ENCODE measurements around the gene TRAF2. TPM values are rescaled to one million over a fixed set of nuclear protein-coding genes. Genes with fewer than 3 reads are reported as not detected.

TRAF2 gene
- polyA plus RNA-seq, 2 of the 4 experiments (the other 2 are of a cell fraction) = 23.8 to 39.5 TPM

DNA sequence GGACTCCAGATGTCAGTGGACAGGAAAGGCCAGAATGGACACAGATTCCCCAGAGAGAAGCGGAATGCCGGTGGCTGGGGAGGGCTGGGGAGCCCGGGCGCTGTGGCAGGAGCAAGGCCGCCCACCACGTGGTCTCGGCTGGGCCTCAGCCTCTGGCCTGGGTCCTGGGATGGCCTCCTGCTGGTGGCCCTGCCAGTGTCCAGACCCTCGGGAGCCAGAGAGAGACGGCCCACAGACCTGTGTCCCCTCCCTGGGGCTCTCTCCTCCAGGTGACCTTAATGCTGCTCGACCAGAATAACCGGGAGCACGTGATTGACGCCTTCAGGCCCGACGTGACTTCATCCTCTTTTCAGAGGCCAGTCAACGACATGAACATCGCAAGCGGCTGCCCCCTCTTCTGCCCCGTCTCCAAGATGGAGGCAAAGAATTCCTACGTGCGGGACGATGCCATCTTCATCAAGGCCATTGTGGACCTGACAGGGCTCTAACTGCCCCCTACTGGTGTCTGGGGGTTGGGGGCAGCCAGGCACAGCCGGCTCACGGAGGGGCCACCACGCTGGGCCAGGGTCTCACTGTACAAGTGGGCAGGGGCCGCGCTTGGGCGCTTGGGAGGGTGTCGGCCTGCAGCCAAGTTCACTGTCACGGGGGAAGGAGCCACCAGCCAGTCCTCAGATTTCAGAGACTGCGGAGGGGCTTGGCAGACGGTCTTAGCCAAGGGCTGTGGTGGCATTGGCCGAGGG lies 39.3 kb downstream of the TRAF2 start:
- Histone ChIP-seq H3K4me3 (no peak overlapping the region), H3K4me2 (no peak overlapping the region), H3K9me3 (no peaks in the 10 kb centered on the region), H3K4me1 (peaks cover 10% of the 10 kb centered on the region; the same call in 1 of the 3 replicates), H3K27ac (peak overlapping the region in 1 of 2 experiments; percentile 54; a peak in 2 of 6 replicates)
- WGBS (ENCODE audit: missing lambda C conversion rate) = 92% methylated on average over 30 of the region's 33 CpGs
- 0 out of 5 replicates have a peak, but pooled peaks of 1 of the 2 experiments have one; percentile 8 for TF ChIP-seq JUN (IDR thresholded peaks at IDR 0.05)
- TF ChIP-seq JUNB (IDR thresholded peaks at IDR 0.05) = no peak
- no peak for TF ChIP-seq ZNF302 (CRISPR knock-in tag; IDR thresholded peaks at IDR 0.05)
- TF ChIP-seq RAD21 (conservative IDR thresholded peaks at IDR 0.05 in 1 of 2, IDR thresholded peaks at IDR 0.05 in 1 of 2) = 0 out of 5 replicates have a peak, but pooled peaks of 1 of the 2 experiments have one; percentile 17
- TF ChIP-seq, protein P1, sequence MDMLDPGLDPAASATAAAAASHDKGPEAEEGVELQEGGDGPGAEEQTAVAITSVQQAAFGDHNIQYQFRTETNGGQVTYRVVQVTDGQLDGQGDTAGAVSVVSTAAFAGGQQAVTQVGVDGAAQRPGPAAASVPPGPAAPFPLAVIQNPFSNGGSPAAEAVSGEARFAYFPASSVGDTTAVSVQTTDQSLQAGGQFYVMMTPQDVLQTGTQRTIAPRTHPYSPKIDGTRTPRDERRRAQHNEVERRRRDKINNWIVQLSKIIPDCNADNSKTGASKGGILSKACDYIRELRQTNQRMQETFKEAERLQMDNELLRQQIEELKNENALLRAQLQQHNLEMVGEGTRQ (IDR thresholded peaks at IDR 0.05) = no peak
- no peak for TF ChIP-seq CEBPB (IDR thresholded peaks at IDR 0.05)
- no peak for TF ChIP-seq TP53 (CRISPR knock-in tag; IDR thresholded peaks at IDR 0.05)
- no peak for TF ChIP-seq CBX2 (IDR thresholded peaks at IDR 0.05; ENCODE audit: borderline replicate concordance, low read depth)
- FAIRE-seq = no peak
- ATAC-seq = peak in 1 of 2 experiments; percentile 41; a peak in 3 of 6 replicates
- POLR2A ChIA-PET = no interaction called here
- CTCF ChIA-PET = interaction anchor here (0.6 to 2.4 kb wide), 15 partner anchors 9 to 110 kb away, joined by 3 to 10 read pairs (median 4); no protein-coding TSS in a partner anchor
- DNase-seq (ENCODE audit: low read depth in 1 of 2, low spot score in 1 of 2) = no peak

DNA sequence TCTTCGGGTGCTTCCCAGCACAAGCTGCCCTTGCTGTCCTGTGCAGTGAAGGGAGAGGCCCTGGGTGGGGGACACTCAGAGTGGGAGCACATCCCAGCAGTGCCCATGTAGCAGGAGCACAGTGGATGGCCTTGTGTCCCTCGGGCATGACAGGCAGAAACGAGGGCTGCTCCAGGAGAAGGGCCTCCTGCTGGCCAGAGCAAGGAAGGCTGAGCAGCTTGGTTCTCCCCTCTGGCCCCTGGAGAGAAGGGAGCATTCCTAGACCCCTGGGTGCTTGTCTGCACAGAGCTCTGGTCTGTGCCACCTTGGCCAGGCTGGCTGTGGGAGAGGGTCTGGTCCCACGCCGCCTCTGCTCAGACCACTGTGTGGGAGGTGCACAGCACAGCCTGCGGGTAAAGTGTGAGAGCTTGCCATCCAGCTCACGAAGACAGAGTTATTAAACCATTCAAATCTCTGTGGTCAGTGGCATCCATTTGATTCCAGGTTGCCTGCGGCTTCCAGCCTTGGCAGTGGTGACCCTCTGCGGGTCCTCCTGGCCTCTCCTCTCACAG lies 39.9 kb downstream of the TRAF2 start:
- ATAC-seq (peak; percentile 66 to 83), DNase-seq (ENCODE audit: low read depth in 1 of 2, low spot score in 1 of 2) (no peak), FAIRE-seq (no peak)
- Histone ChIP-seq H3K4me3 (no peak overlapping the region), H3K4me2 (no peak overlapping the region), H3K4me1 (peaks cover 6% of the 10 kb centered on the region; the same call in 1 of the 3 replicates), H3K9me3 (peaks cover 4% of the 10 kb centered on the region; the same call in 2 of the 3 replicates), H3K27ac (peak overlapping the region in 1 of 2 experiments; percentile 54; a peak in 2 of 6 replicates)
- TF ChIP-seq, protein P2, sequence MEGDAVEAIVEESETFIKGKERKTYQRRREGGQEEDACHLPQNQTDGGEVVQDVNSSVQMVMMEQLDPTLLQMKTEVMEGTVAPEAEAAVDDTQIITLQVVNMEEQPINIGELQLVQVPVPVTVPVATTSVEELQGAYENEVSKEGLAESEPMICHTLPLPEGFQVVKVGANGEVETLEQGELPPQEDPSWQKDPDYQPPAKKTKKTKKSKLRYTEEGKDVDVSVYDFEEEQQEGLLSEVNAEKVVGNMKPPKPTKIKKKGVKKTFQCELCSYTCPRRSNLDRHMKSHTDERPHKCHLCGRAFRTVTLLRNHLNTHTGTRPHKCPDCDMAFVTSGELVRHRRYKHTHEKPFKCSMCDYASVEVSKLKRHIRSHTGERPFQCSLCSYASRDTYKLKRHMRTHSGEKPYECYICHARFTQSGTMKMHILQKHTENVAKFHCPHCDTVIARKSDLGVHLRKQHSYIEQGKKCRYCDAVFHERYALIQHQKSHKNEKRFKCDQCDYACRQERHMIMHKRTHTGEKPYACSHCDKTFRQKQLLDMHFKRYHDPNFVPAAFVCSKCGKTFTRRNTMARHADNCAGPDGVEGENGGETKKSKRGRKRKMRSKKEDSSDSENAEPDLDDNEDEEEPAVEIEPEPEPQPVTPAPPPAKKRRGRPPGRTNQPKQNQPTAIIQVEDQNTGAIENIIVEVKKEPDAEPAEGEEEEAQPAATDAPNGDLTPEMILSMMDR (IDR thresholded peaks at IDR 0.05) = 0 out of 3 replicates have a peak, but pooled peaks have one; percentile 12
- 0 out of 5 replicates have a peak, but pooled peaks of 1 of the 2 experiments have one; percentile 14 for TF ChIP-seq RAD21 (conservative IDR thresholded peaks at IDR 0.05 in 1 of 2, IDR thresholded peaks at IDR 0.05 in 1 of 2)
- no peak for TF ChIP-seq ZFP36 (IDR thresholded peaks at IDR 0.05; ENCODE audit: borderline replicate concordance, partially characterized antibody)
- TF ChIP-seq SMC3 (IDR thresholded peaks at IDR 0.05) = 0 out of 3 replicates have a peak, but pooled peaks have one; percentile 18
- no peak for TF ChIP-seq ESRRA (IDR thresholded peaks at IDR 0.05; ENCODE audit: borderline replicate concordance, low read length)
- TF ChIP-seq MYC (IDR thresholded peaks at IDR 0.05; ENCODE audit: borderline replicate concordance, low read length) = no peak
- TF ChIP-seq TP53 (CRISPR knock-in tag; IDR thresholded peaks at IDR 0.05) = no peak
- CTCF ChIA-PET = interaction anchor here (0.6 to 2.4 kb wide), 19 partner anchors 9 to 109 kb away, joined by 3 to 10 read pairs (median 4); partner anchors contain the start of gene AJM1
- WGBS (ENCODE audit: missing lambda C conversion rate) = 77% methylated on average over 8 of the region's 9 CpGs
- POLR2A ChIA-PET = no interaction called here

DNA sequence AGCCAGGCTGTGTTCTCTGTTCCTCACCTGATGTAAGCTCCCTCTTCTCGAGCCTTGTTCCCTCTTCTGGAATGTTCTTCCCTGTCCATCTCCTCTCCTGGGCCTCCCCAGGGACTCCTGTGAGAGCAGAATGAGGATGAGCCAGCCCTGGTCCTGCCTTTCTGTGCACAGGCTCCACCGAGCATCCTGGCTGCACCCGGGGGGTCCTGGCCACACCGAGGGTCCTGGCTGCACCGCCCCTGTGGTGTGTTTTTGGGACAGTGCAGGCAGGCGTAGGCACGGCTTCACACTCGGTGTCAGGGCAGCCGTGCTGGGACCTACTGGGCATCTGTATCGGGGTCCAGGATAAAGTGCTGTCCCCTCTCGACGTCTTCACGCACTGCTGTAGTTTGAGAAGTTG lies 40.4 kb downstream of the TRAF2 start:
- no peak overlapping the region for H3K4me2 ChIP-seq
- WGBS (ENCODE audit: missing lambda C conversion rate) = 86% methylated on average over 8 of the region's 13 CpGs
- POLR2A ChIA-PET = no interaction called here
- H3K27ac ChIP-seq = peak overlapping the region in 1 of 2 experiments; percentile 54; a peak in 2 of 6 replicates
- CTCF ChIA-PET = interaction anchor here (0.7 to 2.4 kb wide), 18 partner anchors 10 to 108 kb away, joined by 3 to 10 read pairs (median 4); partner anchors contain the start of gene AJM1
- no peak for TF ChIP-seq SREBF2 (IDR thresholded peaks at IDR 0.05)
- TF ChIP-seq, protein P1 (IDR thresholded peaks at IDR 0.05) = no peak
- no peak for TF ChIP-seq HOXA7 (CRISPR knock-in tag; IDR thresholded peaks at IDR 0.05)
- no peak for TF ChIP-seq CHD2 (IDR thresholded peaks at IDR 0.05; ENCODE audit: low read length, partially characterized antibody)
- no peak for TF ChIP-seq BHLHE40 (IDR thresholded peaks at IDR 0.05; ENCODE audit: low read depth, low read length)
- no peak for TF ChIP-seq NFE2L2 (conservative IDR thresholded peaks at IDR 0.05; ENCODE audit: low read length)
- TF ChIP-seq RNF2 (IDR thresholded peaks at IDR 0.05; ENCODE audit: borderline replicate concordance, low read depth) = no peak
- no peak for TF ChIP-seq FOXS1 (CRISPR knock-in tag; IDR thresholded peaks at IDR 0.05)
- no peak for TF ChIP-seq JUNB (IDR thresholded peaks at IDR 0.05)
- TF ChIP-seq, protein P3, sequence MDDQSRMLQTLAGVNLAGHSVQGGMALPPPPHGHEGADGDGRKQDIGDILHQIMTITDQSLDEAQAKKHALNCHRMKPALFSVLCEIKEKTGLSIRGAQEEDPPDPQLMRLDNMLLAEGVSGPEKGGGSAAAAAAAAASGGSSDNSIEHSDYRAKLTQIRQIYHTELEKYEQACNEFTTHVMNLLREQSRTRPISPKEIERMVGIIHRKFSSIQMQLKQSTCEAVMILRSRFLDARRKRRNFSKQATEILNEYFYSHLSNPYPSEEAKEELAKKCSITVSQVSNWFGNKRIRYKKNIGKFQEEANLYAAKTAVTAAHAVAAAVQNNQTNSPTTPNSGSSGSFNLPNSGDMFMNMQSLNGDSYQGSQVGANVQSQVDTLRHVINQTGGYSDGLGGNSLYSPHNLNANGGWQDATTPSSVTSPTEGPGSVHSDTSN (IDR thresholded peaks at IDR 0.05) = no peak
- H3K4me3 ChIP-seq = no peak overlapping the region
- FAIRE-seq = no peak
- ATAC-seq = peak in 1 of 2 experiments; percentile 12; a peak in 1 of 6 replicates
- peaks cover 5% of the 10 kb centered on the region; the same call in 2 of the 3 replicates for H3K9me3 ChIP-seq
- DNase-seq (ENCODE audit: low read depth in 1 of 2, low spot score in 1 of 2) = no peak
- peaks cover 1% of the 10 kb centered on the region; the same call in 1 of the 3 replicates for H3K4me1 ChIP-seq
